Uterus (tissue), 4 donors: Measurements from ENCODE around the gene CCDC40. TPM values are rescaled to one million over a fixed set of nuclear protein-coding genes. Genes with fewer than 3 reads are reported as not detected.

ENCODE experiments used
- DNase-seq, 2 donors: peaks; one replicate each; pipeline ENCODE4 v3.0.0-alpha.2; 2019 to 2020
- H3K27ac ChIP-seq, 2 donors: fragments of 200-600 bp; sonication (generic); 1 replicate in 1 of 2; 2 replicates in 1 of 2; pipeline ENCODE4 v1.5.1; 2016 to 2018
- H3K27me3 ChIP-seq, 2 donors: fragments of 200-600 bp; sonication (generic); one replicate each; pipeline ENCODE4 v1.5.1; 2018 to 2019; ENCODE audit warnings: control low read depth in 1 of 2
- H3K36me3 ChIP-seq, 2 donors: fragments of 200-600 bp; sonication (generic); one replicate each; pipeline ENCODE4 v1.5.1; 2019; ENCODE audit warnings: control low read depth in 1 of 2
- H3K4me1 ChIP-seq, 2 donors: fragments of 200-600 bp; sonication (generic); one replicate each; pipeline ENCODE4 v1.5.1; 2018 to 2019; ENCODE audit warnings: control low read depth in 1 of 2
- H3K4me3 ChIP-seq, 2 donors: fragments of 200-600 bp; sonication (generic); 1 replicate in 1 of 2; 2 replicates in 1 of 2; pipeline ENCODE4 v1.5.1; 2018 to 2019; ENCODE audit warnings: mild to moderate bottlenecking in 1 of 2
- H3K9me3 ChIP-seq, 2 donors: fragments of 200-600 bp; sonication (generic); one replicate each; pipeline ENCODE4 v1.5.1; 2019; ENCODE audit warnings: control low read depth in 1 of 2
- POLR2A ChIP-seq, 2 donors: fragments of 450-650 bp; IDR thresholded peaks; one replicate each; pipeline ENCODE4 v1.6.1; 2016; ENCODE audit warnings: antibody characterized with exemption in 2 of 2, mild to moderate bottlenecking in 1 of 2, moderate library complexity in 1 of 2
- intact Hi-C: fragments of 100-400 bp; cut with DNase I; formaldehyde crosslinking; loops from one replicate; pipeline ENCODE4 v1.15.1; 2023; ENCODE audit warnings: low total_unique reads
- total RNA-seq, 4 donors: library from RNA; depleted of rRNA in 3 of 4; stranded (reverse); fragments of >200 nt in 3 of 4; gene quantifications; one replicate each; pipeline versions ENCODE4 v1.1.0 to v1.2.4, GENCODE V29; 2014 to 2023
- TF ChIP-seq, protein P1 (sequence below), 4 experiments: fragments of 200-600 bp in 2 of 4; fragments of 450-650 bp in 2 of 4; sonication (generic) in 2 of 4; IDR thresholded peaks; one replicate each; pipeline ENCODE4 v1.5.1; 2016 to 2019; ENCODE audit warnings: antibody characterized with exemption in 4 of 4, mild to moderate bottlenecking in 2 of 4, moderate library complexity in 1 of 4
- donor health status: DM: yes; HTN: yes; CAD: no.

The CCDC40 gene
- total RNA-seq, 4 donors from 2014 or later: 0.88 to 16.6 (median 4.8) TPM

DNA sequence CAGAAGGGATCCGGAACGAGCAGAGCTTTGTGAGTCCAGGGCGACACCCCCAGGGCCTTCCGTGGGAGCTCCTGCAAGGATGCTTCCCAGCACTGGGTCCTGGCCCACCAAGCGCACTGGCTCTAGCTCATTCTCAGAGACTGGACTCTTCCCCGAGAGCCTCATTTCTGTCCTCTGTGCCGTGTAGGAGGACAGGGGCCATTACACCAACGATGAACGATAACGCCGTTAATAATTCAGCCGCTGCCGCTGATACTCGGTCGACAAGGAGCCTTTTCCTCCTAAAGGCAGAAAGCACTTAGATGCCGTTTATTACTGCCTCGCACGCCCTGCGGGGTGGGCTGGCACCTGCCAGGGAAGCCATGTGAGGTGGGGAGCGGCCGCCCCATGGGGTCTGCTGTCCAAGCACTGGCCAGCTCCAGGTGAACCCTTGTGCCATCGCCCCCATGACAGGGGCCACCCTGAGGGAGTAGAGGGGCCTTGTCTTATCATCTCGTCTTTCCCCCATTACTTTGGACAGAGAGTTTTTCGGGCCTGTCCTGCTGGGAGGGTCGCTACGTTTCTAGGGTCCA, 34.3 kb upstream of the CCDC40 start:
- no peaks in the 10 kb centered on the region for H3K4me1 ChIP-seq
- H3K36me3 ChIP-seq: no peaks in the 10 kb centered on the region
- TF ChIP-seq POLR2A (IDR thresholded peaks at IDR 0.05): no peak
- TF ChIP-seq, protein P1, sequence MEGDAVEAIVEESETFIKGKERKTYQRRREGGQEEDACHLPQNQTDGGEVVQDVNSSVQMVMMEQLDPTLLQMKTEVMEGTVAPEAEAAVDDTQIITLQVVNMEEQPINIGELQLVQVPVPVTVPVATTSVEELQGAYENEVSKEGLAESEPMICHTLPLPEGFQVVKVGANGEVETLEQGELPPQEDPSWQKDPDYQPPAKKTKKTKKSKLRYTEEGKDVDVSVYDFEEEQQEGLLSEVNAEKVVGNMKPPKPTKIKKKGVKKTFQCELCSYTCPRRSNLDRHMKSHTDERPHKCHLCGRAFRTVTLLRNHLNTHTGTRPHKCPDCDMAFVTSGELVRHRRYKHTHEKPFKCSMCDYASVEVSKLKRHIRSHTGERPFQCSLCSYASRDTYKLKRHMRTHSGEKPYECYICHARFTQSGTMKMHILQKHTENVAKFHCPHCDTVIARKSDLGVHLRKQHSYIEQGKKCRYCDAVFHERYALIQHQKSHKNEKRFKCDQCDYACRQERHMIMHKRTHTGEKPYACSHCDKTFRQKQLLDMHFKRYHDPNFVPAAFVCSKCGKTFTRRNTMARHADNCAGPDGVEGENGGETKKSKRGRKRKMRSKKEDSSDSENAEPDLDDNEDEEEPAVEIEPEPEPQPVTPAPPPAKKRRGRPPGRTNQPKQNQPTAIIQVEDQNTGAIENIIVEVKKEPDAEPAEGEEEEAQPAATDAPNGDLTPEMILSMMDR (IDR thresholded peaks at IDR 0.05): no peak
- no peaks in the 10 kb centered on the region for H3K27me3 ChIP-seq
- intact Hi-C loops: loop anchor here (10.0 kb wide), 1 partner anchor 63 kb away; no protein-coding TSS in a partner anchor
- DNase-seq: no peak
- no peaks in the 10 kb centered on the region for H3K9me3 ChIP-seq
- H3K4me3 ChIP-seq: no peak overlapping the region
- H3K27ac ChIP-seq: no peak overlapping the region

DNA sequence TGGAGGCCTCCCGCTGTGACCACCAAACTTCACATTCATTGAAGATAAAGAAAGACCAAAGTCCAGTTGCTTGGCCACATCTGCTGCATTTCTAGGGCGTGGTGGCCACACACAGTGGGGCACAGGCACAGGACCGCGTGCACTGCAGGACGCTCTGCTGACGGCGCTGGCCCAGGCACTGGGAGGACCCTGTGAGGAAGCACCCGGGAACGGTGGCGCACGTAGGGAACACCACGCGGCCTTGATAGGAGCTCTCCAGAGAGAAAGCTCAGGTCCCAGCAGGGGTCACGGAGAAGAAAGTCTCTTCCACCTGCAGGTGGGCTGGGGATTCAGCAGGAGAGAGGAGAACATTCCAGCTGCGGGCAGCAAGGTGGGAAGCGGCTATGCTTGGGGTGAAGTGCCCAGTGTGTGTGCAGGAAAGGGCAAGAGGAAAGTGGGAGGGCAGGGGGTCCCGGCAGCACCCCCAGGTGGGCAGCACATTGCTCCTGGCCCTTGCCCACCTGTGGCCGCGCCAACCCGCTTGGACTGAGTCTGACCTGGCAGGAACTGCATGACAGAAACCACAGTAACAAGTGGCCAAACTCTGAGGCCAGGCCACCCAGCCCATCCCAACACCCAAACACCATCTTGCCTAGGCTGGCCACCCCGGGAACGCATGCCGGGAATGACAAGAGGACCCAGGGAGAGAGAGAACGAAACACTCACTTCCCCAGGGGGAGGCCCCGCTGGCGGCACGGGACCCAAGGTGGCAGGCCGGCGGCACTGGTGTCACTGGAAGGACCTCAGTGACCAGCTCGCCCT, 33.6 kb upstream of the CCDC40 start:
- TF ChIP-seq POLR2A (IDR thresholded peaks at IDR 0.05): no peak
- TF ChIP-seq, protein P1 (IDR thresholded peaks at IDR 0.05): no peak

DNA sequence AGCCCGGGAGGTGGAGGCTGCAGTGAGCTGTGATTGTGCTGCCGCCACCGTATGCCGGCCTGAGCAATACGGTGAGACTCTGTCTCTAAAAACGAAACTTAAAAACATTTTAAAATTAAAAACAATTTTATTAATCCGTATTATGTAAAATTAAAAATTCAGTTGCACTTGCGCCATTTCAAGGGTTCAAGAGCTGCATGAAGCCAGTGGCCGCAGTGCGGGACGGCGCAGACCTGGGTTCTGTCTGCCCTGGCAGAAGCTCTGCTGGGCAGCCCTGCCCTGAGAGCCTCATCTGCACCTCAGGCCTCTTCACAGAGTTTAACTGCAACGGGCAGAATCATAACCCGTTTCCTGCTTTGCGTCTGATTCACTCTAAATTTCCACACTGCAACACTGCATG, 32.5 kb upstream of the CCDC40 start:
- TF ChIP-seq, protein P1 (IDR thresholded peaks at IDR 0.05): no peak
- TF ChIP-seq POLR2A (IDR thresholded peaks at IDR 0.05): no peak
- no peaks in the 10 kb centered on the region for H3K27me3 ChIP-seq
- no peaks in the 10 kb centered on the region for H3K4me1 ChIP-seq
- no peaks in the 10 kb centered on the region for H3K9me3 ChIP-seq
- H3K4me3 ChIP-seq: no peak overlapping the region
- DNase-seq: no peak
- H3K27ac ChIP-seq: no peak overlapping the region
- H3K36me3 ChIP-seq: no peaks in the 10 kb centered on the region
- intact Hi-C loops: loop anchor here (10.0 kb wide), 1 partner anchor 61 kb away; no protein-coding TSS in a partner anchor

More for the DNA sequence above, 33.6 kb upstream of the CCDC40 start:
- no peak overlapping the region for H3K4me3 ChIP-seq
- no peaks in the 10 kb centered on the region for H3K4me1 ChIP-seq
- no peak for DNase-seq
- intact Hi-C loops: loop anchor here (10.0 kb wide), 1 partner anchor 62 kb away; no protein-coding TSS in a partner anchor
- no peaks in the 10 kb centered on the region for H3K27me3 ChIP-seq
- H3K36me3 ChIP-seq: no peaks in the 10 kb centered on the region
- no peaks in the 10 kb centered on the region for H3K9me3 ChIP-seq
- no peak overlapping the region for H3K27ac ChIP-seq

- no peaks in the 10 kb centered on the region for H3K9me3 ChIP-seq
- H3K4me1 ChIP-seq: no peaks in the 10 kb centered on the region
- DNase-seq: peak in 1 of 2 donors; percentile 58
- TF ChIP-seq, protein P1 (IDR thresholded peaks at IDR 0.05): peak; percentile 85 to 98 (median 86)
- TF ChIP-seq POLR2A (IDR thresholded peaks at IDR 0.05): no peak
- H3K27ac ChIP-seq: no peak overlapping the region
- intact Hi-C loops: loop anchor here (10.0 kb wide), 1 partner anchor 59 kb away; no protein-coding TSS in a partner anchor
- H3K4me3 ChIP-seq: no peak overlapping the region
- no peaks in the 10 kb centered on the region for H3K36me3 ChIP-seq
- no peaks in the 10 kb centered on the region for H3K27me3 ChIP-seq
Observed at GRCh38 chr17:80005360-80006338, 30.8 kb upstream of the CCDC40 start.
